GM19397 (cell line): ENCODE data around the gene NUP188.
A peak's percentile ranks its signal among the peaks of the same experiment; 100 is the strongest.

Experiments used
- ATAC-seq: cut with Tn5 transposase; IDR thresholded peaks from one replicate; pipeline ENCODE4 v1.9.1; 2021; ENCODE audit warnings: mild to moderate bottlenecking, moderate library complexity; ENCODE audit not compliant: unreplicated experiment

NUP188 gene

DNA sequence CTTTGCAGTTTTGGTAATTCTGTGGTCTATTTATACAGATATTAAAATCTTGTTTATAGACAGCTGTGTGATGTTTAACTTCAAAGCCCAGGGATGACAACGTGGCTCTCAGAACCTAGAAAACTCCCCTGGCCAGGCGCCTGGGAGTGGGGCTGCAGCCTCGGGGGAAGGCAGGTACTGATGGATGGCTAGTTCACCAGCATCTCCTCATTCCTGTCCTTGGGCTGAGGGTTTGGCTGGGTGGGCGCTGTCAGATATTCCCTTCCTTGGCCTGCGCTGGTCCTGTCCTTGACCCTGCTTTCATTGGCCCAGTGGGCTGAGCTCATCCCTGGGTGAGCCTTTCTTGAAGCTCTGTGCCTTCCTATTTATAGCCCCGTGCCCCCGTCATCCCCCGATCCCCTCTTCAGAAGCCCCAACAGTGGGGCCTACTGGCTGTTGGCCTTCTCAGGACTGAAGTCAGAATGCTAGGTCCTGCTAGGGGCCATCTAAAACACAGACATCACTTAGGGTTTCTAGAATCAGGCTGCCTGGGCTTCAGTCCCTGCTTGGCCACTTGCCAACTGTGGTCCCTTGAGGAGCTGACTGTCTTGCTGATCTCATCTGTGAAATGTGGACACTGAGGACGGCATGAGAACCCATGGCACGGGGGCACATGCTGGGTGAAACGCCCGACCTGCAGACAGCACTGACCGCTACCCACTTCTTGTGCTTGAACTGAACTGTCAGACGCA is 59.7 kb downstream of the NUP188 start:
- ATAC-seq = no peak

DNA sequence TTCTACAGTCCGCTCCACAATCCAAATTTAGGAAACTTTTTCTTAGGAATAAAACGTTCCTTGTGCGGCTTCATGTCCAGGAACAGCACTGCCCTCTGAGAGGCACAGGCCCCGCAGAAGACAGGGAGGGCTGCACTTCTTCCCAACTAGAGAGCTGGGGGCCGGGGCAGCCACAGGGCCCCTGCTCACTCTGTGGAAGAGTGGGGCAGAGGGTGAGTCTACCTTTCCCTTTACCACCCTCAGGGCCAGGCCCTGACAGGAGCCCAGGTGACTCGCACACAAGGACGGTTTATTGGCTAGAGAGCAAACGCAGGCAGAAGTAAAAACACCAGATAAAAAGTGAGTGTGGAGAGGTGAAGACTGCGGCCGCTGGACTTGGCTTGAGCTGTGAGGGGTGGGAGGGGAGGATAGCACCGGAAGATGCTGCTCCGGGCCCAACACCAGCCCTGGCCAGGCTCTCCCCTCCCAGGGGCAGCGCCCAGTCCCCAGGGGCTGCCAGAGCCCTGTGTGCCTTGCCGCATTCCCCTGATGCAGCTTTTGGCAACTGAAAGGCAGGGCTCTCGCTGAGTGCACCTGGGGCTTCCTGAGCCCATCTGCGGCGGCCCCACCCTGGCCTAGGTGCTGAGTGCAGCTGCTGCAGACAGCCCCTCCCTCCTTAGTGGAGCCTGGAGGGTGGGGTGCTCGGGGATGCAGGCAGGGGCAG is 60.4 kb downstream of the NUP188 start:
- ATAC-seq = no peak

- ATAC-seq = no peak
Measured at GRCh38 chr9:129008469-129008965, 61.0 kb downstream of the NUP188 start.

- no peak for ATAC-seq
Measured at GRCh38 chr9:129008986-129009583, 61.6 kb downstream of the NUP188 start.

GRCh38 chr9:129009584-129010141 is 62.2 kb downstream of the NUP188 start:
- ATAC-seq = no peak

- ATAC-seq = no peak
Measured at GRCh38 chr9:129010267-129010975, 62.9 kb downstream of the NUP188 start.

GRCh38 chr9:129011170-129011569 is 63.7 kb downstream of the NUP188 start:
- no peak for ATAC-seq

- no peak for ATAC-seq
Measured at GRCh38 chr9:129011761-129012181, 64.3 kb downstream of the NUP188 start.

- no peak for ATAC-seq
Measured at GRCh38 chr9:129012343-129012742, 64.8 kb downstream of the NUP188 start.

DNA sequence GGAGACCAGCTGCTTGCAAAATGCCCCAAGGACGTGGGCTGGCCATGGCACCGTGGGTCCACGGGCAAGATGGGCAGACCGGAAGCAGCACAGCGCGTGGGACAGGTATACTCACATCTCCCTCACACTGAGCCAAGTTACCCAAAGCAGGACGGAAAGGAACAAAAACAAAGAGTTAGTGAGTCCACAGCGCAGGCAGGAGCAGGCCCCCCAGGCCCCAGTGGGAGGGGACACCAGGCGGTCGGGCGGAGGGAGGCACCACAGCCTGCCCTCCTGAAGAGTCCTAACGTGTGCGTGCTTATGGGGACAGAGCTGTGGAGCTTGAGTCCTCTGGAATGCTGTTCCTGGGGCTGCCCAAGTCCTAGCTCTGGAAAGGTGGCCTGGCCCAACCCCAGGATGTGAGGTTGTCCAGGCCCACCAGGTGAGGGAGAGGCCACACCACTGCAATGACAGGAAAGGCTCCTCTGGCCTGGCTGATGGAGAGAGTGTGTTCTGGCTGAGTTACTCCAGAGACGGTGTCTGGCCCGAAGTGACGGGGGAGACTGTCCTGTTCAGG is 65.5 kb downstream of the NUP188 start:
- ATAC-seq = no peak

DNA sequence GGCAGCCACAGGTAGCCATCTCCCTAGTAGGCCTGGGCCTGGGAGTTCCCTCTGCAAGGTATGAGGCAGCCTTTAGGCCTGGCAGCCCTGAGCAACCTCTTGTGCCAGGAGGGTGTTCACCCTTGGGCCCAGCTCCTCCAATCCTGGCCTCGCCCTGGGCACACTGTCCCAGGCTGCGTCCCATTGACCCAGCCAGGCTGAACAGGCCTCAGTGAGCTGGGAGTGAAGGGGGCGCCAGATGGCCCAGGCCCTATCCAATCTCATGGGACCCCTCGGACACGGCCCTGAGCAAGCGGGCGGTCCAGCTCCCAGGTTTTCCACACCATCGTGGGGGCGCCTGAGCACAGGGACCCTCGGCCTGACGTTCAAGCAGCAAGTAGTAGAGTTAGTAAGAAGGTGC is 66.2 kb downstream of the NUP188 start:
- ATAC-seq = no peak

DNA sequence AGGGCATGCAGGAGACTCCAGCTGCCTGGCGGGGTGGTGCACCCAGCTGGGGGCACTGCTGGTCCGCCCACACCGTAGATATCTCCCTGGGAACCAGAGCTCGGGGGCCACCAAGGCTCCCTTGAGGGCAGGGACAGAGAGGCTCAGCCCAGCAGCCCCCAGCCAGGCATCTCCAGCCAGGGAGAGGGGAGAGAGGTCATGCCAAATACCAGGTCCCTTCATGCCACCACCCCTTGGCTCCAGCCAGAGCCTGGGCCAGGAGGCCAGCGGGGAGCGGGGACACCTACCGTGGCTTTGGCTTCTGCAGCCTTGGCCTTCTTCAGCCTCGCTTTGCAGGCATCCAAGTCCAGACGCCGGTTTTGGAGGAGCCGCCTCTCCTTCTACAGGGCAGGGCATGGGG is 66.6 kb downstream of the NUP188 start:
- ATAC-seq = no peak

- ATAC-seq = no peak
Measured at GRCh38 chr9:129014608-129015007, 67.1 kb downstream of the NUP188 start.

- ATAC-seq = peak; percentile 78
Measured at GRCh38 chr9:129021091-129021490, 73.6 kb downstream of the NUP188 start.

- ATAC-seq = no peak
Measured at GRCh38 chr9:129022037-129022436, 74.5 kb downstream of the NUP188 start.

GRCh38 chr9:129023036-129023907 is 75.8 kb downstream of the NUP188 start:
- no peak for ATAC-seq

GRCh38 chr9:129023908-129024233 is 76.4 kb downstream of the NUP188 start:
- ATAC-seq = no peak

- ATAC-seq = no peak
Measured at GRCh38 chr9:129026442-129027223, 79.1 kb downstream of the NUP188 start.

DNA sequence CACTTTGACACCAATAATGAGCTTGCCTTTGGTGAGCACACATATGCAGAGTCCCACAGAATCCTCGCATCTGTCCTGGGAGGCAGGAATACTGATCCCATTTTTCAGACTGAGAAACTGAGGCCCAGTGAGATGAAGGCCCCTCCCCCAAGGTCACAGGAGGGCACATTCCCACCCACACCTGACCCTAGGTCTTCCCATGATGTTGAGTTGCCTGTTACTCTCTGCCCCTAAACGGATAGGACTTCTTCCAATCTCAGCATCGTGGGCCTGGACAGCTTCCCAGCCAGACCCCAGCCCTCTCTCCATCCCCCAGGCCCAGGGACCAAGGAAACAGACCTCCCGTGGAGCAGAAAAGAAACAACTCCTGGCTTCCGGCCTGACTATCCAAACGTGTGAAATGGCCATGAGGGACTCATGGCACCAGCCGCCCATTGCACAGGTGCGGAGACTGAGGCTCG is 79.8 kb downstream of the NUP188 start:
- ATAC-seq = no peak
